COLO668 (cell line): ENCODE measurements around the gene RXFP2.
A peak's percentile ranks its signal among the peaks of the same experiment; 100 is the strongest.

Experiments
- DNase-seq: peaks from one replicate; lab custom pipeline; 2025; ENCODE audit not compliant: unreplicated experiment; lab: John Stamatoyannopoulos, UW

RXFP2 gene, protein sequence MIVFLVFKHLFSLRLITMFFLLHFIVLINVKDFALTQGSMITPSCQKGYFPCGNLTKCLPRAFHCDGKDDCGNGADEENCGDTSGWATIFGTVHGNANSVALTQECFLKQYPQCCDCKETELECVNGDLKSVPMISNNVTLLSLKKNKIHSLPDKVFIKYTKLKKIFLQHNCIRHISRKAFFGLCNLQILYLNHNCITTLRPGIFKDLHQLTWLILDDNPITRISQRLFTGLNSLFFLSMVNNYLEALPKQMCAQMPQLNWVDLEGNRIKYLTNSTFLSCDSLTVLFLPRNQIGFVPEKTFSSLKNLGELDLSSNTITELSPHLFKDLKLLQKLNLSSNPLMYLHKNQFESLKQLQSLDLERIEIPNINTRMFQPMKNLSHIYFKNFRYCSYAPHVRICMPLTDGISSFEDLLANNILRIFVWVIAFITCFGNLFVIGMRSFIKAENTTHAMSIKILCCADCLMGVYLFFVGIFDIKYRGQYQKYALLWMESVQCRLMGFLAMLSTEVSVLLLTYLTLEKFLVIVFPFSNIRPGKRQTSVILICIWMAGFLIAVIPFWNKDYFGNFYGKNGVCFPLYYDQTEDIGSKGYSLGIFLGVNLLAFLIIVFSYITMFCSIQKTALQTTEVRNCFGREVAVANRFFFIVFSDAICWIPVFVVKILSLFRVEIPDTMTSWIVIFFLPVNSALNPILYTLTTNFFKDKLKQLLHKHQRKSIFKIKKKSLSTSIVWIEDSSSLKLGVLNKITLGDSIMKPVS

DNA sequence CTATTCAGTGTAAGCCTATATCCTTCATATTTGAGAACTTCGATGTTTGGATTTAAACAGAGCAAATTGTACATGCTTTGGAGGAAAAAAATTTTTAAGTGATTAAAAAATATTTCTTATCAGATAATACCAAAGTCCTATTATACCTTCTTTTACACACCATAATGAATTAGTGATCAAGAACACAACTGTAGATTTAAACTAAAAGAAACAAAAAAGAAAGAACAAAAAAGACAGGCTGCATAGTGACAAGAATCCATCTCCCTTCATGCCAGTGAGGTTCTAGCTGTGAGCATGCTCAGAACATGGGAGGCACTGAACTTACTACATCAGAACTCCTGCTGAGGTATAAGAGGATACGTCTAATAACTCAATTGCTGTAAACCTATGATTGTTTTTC lies at the start of gene RXFP2:
RXFP2 (plus strand) TSS at position 301 of the 400 bp plus-strand sequence; CDS start at position 388, 87 bp downstream.
- no peak for DNase-seq

DNA sequence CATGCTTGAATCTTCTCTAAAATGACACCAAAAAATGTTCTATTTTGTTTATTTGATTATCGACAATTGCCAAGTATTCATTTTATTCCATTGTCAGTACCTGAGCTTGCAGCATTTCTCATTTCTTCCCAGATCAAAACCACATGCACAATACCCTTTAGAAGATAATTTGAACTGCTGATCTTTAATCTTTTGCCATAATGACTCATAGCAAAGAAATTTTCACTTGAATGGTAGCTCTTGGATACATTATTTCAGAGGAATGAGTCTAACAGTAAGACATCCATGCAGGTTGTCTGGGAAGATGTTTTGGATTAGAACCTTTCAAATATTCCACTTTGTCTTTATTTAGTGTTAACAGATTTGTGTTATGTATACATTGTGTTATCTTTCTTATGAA lies 42.0 kb upstream of the RXFP2 start:
- DNase-seq: no peak

DNA sequence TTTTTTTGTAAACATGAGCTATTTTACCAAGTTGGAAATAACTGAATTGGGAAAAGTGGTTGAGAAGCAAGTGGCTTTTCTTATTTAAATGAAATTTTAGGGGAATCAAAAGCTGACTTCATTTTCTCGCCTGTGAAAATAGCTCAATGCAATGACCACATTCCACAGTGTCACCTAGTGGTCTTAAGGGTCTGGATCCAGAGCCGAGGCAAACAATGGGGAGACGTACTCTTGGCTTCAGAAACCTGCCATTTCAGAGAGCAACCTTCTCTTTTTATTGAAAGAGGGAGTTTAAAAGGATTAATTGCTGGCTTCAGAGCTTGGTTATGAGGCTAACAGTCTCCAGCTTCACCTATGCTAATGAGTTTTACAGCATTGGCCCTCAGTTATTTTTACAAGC lies 39.7 kb upstream of the RXFP2 start:
- no peak for DNase-seq

DNA sequence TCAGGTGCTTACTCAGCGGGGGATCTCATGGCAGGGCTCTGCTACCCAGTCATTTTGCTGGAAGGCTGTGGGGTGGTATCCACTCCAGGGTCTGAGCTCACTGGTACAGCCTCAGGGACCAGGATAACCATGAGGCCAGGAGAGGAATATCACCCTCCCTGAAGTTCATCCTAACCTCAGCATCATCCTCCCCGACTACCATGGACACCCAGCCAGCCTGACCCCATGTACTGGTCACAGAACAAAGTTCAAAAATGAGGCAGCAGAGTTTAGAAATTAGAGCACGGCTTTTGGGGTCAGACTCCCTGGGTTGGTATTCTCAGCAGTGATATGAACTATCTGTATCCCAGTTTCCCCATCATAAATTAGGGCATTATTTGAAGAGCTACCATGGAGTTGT lies 35.5 kb upstream of the RXFP2 start:
- no peak for DNase-seq

DNA sequence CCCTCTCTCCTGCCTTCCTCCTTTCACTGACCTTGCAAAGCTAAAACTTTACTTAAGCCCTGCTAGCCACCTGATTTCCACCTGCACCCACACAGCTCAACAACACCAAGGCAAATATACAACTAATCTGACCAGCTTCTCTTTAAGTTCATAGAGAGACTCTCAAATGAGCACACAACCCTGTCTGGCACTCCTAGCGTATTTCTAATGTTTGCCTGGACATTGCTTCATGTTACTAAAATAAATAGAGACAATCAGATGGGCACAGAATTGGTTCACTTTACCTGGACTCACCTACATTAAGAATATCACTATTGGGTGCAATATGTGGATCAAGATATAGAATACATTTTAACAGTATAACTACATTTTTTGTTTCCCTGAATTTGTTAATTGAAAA lies 33.2 kb upstream of the RXFP2 start:
- no peak for DNase-seq

DNA sequence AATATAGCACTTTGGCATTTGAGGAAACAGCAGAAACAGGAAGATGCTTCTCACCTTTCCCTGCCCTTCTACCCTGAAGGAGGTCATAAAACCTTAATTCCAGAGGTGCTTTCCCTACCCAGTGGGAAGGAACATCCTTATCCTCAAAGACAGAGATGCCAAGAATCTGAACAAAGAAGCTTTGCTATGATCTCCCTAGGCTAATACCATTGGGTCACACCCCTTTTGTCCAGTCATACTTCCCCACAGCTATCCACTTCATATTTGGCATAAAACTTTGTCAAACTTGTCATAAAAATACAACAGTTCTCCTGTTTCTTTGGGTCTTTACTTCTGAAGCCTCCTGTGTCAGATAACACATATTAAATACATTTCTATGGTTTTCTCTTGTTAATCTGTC lies 21.7 kb upstream of the RXFP2 start:
- no peak for DNase-seq

DNA sequence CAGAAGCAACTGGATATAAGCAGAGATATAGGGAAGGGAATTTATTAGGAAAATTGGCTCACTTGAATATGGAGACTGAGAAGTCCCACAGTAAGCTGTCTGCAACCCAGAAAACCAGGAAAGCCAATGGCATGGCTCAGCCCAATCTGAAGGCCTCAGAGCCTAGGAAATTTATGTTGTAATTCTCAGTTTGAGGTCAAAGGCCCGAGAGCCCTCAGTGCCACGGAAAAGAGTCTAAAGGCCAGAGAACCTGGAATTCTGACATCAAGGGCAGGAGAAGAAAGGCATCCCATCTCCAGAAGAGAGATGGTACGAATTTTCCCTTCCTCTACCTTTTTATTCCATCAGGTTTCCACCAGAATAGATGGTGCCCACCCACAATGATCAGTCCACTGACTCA lies 20.1 kb upstream of the RXFP2 start:
- DNase-seq: no peak

DNA sequence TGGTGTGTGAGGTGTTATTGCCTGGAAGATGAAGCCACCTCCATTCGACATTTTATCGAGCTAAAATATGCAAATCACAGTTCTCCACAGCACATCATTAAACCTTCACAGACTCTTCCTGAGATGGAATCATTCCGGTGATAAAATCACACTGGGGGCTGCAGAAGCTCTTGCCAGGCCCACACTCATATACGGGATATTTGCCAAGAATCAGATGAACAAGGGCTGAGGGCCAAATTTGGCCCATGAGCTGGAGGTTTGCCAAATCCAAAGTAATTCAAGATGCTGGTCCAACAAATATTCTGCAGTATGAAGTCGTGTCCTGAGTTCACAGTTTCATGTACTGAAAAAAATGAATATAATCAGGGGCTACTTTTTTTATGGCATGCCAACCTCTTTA lies 16.7 kb upstream of the RXFP2 start:
- DNase-seq: no peak

DNA sequence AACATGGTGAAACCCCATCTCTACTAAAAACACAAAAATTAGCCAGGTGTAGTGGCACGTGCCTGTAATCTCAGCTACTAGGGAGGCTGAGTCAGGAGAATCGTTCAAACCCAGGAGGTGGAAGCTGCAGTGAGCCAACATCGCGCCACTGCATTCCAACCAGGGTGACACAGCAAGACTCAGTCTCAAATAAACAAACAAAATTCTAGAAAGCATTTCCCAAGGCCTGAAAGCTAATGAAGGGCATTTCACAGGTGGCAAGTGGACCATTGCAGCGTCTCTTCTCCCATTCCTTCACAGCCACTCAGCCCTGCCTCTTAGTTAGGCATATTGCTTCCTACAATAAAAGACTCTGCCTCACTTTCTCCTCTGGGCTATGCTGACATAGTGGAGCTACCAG lies 13.5 kb upstream of the RXFP2 start:
- DNase-seq: no peak

DNA sequence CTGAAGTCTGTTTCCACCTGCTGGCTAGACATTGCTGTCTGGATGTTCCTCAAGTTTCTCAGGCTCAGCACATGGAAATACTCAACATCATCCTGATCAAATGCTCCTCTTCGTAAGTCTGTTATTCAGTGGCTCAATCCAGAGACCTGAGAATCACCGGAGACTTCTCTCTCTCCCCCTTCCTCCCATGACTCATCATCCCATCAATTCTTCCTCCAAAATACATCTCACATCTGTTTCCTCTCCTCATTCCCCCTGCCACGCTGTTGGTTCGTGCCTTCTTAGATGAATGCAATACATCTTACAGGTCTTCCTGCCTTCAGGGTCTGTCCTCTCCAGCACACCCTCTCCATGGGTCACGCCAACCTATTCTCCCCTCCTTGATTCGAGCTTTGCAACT lies 7.4 kb upstream of the RXFP2 start:
- DNase-seq: no peak

DNA sequence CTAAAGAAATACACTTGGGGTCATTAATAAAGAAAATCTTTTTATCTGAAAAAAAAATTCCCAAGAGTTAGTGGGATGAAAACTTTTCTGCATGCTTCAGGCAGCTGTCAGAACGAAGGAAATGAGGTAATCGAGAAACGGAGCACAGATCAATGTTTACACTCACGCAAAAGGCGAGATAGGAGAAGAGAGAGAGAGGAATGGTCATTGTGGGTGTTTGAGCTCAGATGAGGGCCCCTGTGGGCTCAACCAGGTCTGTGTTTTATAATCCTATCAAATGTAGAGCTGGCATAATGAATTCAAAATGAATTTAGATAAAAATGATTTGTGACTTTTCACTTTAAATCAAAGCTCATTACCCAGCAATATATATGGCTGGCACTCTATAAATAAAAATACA lies 6.3 kb upstream of the RXFP2 start:
- DNase-seq: no peak

DNA sequence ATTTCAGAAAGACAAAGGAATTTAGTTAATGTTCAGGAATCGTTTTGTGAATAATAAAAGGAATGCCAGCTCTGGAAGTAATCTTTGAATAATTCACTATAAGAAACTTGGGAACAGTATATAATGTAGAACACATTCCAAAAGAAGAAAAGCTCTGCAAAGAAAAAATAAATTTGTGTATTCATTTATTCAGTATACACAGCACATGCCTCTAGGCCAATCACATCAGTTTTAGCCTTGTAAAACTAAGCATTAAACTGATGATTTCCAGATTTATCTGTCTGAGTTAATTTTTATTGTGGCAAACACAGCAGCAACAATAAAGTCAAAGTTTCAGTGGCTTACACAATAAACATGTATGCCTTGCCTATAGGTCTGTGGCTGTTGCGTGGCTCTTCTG lies 5.7 kb upstream of the RXFP2 start:
- DNase-seq: no peak

DNA sequence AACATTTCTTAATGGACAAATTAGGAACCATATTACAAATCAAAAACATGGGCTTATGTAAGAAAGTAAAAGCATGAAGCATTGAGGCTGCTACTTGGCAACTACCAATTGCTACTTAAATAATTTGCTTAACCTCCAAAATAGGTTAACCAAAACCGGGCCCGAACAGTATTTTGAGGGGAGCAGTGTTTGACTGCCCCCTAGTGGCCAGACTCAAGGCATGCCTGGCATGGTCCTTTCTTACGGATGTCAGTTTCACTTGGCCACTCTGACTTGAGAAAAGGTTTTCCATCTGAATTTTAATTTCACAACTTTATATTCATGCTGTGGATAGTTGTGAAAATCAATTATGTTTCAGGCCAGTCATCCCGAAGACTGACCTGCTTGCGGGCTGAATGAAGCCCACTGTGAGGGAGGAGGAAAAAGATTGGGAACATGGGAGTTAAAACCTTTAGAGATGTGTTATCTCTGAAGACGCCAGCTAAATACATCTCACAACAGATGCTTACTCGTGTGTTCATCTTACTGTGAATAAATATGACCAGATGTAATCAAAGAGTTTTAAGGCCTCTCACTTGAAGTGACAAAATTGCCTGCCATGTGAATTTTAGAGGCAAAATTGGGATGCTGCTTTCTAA lies 2.9 kb downstream of the RXFP2 start:
- DNase-seq: peak; percentile 75

DNA sequence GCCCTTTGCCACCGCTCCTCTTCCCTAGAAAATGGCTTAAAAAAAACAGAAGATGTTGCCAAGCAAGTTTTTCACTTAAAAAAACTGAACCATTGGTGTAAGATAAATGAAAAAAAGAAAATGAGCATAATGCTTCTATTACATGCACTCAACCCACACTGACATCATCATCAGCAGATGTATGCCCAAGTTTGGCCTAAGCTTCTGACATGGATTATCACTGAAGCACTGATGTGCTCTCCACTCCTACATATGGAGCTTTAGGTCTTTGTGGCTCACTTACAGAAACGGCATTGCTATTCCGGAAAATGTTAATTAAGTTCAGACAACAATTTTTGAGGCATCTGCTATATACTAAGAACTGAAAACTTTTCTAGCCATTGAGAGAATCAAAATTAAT lies 8.0 kb downstream of the RXFP2 start:
- no peak for DNase-seq

DNA sequence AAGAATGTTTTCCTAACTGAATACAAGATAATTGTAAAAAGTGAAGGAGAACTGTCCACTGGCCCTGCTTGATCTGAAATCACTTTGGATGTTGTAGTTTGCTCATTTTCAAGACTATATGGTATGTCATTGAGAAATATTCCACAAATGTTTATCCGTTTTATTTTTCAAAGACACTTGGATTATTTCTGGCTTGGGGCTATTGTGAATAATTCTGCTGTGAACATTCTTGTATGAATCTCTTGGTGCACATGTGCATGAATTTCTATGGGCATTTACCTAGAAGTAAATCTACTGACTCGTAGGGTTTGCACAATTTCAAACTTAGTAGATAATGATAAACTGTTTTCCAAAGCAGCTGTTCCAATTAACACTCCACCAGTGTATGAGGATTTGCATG lies 8.6 kb downstream of the RXFP2 start:
- DNase-seq: no peak

DNA sequence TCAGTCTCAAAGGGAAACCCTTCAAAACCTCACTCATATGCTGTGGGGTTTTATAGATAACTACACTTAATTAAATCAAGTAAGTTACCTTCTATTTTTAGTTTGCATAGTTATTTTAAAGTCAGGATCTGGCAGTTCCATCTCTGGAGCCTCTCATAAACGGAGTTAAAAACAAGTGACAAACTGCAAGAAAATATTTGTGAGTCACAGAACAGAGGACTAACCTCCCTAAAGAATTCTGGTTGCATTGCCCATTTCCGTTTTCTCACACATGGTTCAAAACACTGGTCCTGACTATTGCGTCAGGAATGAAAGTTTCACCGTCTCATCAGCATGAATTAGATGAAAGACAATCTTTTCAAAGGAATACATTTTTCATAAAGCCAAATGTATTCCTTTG lies 10.6 kb downstream of the RXFP2 start:
- DNase-seq: no peak

DNA sequence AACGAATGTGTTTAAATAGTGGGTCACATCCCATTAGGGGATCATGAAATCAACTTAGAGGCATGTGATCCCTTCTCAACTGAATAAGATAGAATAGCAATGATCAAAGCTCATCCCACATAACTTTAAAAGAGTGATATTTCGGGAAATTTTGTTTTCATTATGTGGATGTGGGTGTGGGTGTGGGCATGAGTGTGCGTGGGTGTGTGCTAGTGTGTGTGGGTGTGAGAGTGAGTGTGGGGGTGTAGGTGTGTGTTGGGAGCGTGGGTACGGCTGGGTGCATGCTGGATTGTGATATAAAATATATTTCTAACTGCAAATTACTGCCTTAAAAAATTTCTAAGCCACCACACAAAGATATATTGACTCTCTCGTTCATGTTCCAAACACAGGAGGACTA lies 15.9 kb downstream of the RXFP2 start:
- no peak for DNase-seq

DNA sequence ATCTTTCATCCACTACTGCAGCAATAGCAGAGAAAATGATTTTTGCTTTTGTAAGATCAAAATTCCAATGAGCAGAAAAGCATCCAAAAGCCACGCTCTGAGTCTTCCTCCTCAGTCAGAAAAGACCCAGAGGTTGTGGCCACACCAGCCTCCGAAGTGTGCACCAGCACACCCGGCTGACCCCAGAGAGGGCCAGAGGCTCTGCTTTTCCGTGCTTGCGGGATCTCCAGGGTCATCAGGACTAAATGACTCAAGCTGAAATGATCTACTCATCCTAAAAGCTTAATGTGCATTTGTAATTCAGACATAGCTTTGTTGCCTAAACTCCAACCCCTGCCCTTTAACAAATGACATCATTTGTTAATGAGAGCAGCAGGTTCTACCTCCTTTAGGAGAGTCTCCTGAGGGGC lies 16.5 kb downstream of the RXFP2 start:
- no peak for DNase-seq

DNA sequence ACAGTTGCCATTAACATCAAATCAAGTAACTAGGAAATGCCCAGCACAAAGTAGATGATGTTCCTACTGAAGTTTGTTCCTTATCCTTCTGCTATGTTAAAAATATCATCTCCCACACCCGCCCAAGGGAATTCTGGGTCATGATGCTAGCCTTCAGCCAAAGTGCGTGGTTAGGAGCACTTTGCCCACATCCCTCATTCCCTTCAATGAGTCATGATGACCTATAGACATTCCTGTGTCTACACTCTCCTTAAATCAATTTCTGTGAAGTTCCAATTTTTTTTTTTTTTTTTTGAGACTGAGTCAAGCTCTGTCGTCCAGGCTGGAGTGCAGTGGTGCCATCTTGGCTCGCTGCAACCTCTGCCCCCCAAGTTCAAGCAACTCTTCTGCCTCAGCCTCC lies 17.0 kb downstream of the RXFP2 start:
- no peak for DNase-seq

DNA sequence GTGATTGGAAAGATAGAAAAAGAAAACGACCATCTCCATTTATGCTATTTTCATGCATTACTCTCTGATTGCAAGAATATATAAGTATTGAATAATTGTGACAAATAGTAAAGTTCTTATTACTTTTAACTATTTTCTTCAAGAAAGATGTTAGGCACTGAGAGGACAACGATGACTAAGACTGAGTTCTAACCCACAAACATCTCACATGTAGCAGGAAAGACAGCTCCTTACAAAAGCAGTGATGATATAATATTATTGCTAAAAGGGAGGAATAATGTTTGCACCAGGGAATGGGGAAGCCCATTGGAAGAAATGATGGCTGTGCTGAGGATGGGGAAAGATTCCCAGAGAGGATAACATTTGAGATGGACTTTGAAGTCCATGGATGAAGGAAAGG lies 22.6 kb downstream of the RXFP2 start:
- DNase-seq: no peak

DNA sequence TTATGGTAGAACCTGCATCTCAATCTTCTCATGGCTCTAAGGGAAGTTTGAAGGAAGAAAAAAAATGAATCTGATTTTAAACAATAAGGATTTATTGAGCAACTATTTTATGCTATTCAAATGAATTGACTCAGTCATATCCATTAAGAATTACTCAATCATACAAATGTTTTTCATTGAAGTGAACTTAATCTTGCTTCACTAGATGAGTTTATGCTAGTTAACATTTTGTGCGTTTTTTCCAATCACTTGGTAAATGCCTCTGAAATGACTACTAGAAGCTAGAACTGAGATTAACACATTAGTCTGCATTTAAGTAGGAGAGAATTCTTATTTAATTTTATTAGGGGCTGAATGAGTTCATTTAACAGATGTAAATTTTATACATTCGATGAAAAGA lies 25.2 kb downstream of the RXFP2 start:
- DNase-seq: no peak

DNA sequence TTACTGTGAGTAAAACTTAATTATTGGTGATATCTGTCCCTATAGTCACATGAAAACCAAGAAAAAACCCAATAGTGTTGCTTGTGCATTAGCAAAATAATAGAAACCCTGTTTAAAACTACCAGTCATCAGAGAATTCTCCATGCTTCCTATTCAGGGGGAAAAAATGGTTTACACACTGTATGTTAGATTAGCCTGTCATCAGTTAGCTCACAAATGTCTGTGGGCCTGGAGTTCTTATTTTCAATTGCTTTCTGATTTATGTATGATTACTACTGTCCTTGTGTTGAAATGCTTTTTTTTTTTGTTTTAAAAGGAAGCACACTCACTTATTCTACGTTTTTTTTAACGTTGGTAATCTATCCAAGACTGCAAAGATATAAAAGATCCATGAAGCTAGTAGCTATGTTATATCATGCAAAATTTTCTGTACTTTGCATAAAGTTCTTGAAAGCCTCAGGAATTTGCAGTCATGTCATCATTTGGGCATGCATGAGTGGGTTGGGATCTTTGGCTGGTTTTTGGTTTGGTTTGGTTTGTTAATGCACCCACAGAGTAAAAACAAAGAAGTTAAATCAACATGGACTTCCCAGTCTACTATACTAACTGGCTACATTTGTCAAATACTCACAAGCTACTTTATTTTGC lies 25.9 kb downstream of the RXFP2 start:
- no peak for DNase-seq
